Activated CD8-positive, alpha-beta memory T cell treated with anti-CD3 and anti-CD28 coated beads for 4 hours (primary cell): ENCODE data around the gene XRCC4.

Source experiments
- DNase-seq, 2 donors: peaks; one replicate each; pipeline ENCODE4 v3.0.0-alpha.2; 2020; ENCODE audit warnings: low read depth in 2 of 2

XRCC4 gene

DNA sequence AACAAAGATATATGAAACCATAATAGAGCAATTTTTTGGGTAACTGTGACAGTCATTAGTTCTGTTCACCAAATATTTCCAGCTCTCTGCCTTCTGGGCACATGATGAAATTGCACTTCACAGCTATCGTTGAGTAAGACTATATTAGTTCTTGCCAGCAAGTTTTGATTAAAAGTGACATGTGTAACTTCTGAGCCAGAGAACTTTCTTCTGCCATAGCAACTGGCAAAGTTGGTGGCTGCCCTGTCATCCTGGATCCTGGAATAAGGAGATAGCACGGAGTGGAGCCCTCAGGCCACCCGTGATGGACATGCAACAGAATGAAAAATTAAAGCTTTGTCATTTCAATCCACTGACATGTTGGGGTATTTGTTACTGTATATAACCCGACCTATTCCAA, 199.8 kb downstream of the XRCC4 start:
- DNase-seq = no peak

GRCh38 chr5:83277953-83278352, 200.6 kb downstream of the XRCC4 start:
- DNase-seq = no peak

GRCh38 chr5:83281176-83281575, 203.8 kb downstream of the XRCC4 start:
- no peak for DNase-seq

- no peak for DNase-seq
Measured at GRCh38 chr5:83281658-83282057, 204.3 kb downstream of the XRCC4 start.

DNA sequence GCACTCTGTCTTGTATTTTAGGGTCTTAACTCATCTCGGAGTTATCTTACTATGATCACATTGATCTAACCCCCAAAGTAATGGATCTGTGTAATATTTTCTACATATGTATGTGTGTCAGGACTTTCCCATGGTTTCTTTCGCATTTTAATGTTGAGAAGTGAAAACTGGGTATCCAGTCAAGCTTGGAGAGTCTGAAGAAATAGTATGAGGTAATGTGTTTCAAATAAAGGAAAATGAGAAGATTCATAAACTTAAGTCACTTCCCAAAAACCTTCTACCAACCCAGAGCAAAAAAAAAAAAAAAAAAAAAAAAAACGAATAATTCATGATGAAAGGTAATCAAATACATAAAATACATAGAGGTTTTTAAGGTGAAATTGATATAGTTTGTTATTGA, 206.4 kb downstream of the XRCC4 start:
- DNase-seq = no peak

DNA sequence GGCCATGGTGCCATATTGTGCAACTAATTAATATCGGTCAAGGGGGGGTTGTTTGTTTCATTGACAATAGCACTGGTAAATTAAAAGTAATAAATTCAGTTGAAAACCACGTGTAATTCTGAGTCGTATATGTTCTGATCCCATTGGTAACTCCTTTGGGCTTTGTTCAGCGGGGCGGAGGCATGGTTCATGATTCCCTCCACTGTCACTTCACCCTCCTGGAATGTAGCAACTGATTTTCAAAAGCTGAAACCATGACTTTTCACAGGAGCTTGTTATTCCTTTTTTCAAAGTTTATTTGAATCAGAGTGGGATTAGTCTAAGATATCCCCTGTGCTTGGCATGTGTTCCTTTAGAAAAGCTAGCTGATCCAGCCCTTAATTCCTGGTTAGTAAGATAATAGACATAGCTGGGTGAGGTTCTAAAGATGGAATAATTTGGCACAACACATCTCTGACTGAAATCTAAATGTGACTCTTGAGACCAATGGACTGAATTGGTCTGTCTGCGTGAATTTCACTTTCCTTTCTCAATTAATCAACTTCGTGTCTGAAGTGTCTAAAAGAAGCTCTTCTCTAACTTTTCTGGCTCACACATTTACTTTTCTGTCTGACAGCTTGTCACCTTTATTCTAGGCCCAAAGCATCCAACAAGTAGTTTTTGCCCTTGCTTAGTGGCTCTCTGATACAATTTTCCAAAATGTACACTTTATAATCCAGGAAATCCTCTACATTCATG, 208.5 kb downstream of the XRCC4 start:
- DNase-seq = no peak

DNA sequence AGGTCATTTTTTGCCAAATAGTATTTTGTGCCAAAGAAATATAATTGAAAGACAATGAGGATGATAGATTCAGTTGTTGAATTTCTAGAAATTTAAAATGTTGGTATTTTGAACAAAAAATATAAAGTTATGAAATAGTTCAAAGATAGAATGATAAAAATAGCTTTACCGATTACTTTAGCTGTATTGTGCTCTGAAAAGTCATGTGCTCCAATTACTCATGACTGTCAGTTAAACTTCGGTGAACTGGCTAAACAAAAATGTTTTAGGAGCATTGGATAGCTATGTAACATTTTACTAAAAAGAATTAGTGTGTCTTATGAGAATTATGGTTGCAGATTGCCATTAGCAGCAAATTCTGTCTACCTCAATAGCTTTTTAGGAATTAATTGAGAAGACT, 216.9 kb downstream of the XRCC4 start:
- DNase-seq = no peak

GRCh38 chr5:83299353-83299752, 222.0 kb downstream of the XRCC4 start:
- DNase-seq = no peak

DNA sequence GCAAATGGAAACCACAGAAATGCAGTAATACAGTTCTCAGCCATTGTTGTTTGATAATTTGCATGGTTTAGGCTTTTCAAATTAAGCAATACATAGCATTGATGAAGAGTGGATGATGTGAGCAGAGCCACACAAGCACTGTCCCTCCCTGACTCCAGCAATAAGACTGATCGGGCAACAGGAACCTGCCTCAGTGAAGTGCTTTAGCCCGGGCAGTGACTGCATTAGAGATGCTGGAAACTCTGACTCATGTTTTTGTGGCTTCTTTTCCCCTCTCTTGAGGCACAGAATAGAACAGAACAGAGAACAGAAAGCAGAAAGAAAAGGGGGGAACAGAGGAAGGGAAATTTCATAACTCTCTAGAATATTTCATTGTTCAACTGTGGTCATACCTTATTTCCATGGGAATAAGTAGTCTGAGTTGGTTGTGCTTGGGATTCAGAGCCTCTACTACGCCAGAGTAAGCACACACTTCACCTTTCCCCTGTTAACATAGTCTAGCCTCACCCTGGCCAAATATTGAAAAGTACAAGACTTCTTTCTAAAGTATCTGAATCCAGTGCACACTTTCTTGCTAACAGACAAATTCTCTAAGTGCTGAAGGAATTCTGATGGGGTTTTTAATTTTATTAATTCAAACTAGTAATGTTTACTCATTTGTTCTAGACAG, 229.4 kb downstream of the XRCC4 start:
- no peak for DNase-seq

DNA sequence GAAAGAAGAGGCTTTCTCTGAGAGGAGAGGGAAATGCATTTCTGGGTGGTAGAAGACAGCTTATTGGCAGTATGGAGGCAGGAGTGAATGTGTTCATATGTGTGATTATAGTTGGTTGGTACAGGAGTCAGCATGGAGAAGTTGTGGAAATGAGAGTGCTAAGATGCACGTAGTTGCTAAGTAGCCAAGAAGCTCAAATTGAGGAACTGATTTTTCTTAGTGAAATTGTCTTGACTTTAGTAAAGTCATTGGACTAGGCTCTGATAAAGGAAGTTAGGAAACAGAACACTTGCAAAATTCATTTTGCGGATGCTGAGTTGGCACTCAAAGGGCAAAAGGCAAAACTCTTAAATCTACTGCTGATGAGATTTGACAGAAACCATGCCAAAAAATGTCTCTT, 235.3 kb downstream of the XRCC4 start:
- DNase-seq = no peak

DNA sequence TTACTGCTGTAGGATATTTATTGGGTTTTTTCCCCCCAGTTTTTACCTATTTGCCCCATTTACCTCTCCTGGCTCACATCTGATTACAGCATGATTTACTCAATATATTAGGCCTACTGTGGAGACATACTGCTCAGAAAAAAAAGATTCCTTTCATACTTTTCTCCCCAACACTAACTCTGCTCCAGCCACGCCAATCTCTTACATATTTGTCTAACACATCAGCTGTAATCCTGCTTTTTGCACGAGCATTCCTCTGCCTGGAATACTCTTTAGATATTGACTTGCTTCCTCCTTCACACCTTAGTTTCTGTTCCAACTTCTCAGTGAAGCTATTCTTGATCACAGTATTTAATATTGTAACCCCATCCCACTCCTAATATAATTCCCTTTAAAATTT, 236.1 kb downstream of the XRCC4 start:
- DNase-seq = no peak

DNA sequence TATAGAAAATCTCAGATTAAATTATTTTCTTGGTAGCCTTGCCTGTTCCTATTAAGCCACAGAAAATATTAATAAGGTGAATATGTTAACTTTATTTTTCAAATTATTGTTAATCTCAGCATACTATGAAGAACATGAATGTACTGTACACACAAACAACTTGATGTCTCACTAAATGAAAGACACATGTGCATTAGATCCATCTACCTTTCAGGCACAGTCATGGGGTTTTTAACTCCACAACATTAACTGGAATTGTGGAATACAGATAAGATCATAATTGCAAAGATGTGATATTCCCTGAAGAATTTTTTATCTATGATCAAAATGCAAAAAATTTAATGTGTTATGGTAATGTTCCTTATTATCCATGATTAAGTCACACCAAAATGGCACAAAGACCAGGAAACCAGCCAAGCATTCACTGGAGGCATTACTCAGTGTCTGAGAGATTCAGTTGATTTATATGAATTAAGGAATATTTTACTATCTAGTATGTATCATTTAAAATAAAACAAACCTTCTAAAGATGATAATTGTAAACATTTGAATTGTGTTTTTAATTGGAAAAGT, 244.2 kb downstream of the XRCC4 start:
- no peak for DNase-seq

DNA sequence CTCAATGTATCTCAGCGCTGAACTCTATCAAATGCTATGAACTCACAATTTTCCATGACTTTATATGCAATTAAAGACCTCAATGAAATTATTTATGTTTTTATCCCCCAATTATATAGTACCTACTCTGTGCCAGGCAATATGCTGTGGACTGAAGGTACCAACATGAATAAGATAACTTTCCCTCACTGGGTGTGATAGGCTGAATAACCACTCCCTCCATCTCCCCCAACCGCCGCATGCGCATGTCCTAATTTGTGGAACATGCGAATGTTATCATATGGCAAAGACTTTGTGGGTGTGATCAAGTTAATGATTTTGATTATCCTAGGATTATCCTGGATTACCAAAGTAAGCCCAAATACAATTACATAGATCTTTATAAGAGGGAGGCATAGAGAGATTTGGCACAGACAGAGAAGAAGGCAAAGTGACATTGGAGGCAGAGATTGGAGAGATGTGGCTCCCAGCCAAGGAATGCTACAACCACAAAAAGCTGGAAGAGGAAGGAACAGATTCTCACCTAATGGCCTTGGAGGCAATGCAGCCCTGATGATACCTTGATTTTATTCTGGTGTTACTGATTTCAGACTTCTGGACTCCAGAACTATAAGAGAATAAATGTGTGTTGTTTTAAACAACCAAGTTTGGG, 245.1 kb downstream of the XRCC4 start:
- DNase-seq = no peak

DNA sequence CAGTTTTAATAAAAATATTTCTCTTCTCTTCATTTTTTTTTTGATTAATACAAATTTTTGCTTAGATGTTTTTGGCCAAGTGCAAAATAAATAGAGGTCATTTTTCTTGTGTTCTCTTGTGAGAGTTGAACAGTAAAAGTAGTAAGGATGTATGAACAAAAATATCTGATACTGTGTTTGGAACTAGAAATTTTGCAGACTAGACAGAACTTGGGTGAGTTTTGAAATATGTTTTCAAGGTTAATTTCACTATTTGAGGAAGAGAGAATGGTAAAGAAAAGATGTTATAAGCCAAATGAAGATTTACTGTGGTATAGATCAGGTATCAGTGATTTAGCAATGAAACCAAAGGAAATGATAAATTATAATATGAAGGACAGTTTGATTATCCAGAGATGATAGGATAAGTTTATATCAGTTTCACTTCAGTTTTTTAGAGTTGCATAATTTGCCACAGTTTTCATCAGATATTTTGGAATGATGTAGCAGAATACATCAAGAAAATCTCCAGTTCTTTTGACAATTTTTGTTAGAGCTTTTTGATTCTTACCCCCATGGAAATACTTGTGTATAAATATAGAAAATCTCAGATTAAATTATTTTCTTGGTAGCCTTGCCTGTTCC, 246.3 kb downstream of the XRCC4 start:
- DNase-seq = no peak

DNA sequence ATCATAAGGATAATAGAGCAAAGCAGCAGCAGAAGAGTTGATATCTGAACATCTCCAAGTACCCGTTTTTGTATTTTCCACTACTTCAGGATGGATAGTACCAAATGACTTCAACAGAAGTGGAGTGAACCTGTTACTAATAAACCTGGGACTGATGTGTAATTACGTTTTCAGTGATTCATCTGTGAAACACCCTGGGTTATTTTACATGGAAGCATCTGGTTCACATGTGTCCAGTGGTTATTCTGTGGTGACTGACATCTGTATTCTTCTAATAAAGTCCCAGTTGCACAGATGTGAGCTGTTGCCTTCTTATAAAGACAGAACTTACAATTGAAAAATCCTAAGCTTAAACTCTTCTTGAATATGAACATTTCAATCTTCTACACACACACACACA, 254.5 kb downstream of the XRCC4 start:
- DNase-seq = no peak

DNA sequence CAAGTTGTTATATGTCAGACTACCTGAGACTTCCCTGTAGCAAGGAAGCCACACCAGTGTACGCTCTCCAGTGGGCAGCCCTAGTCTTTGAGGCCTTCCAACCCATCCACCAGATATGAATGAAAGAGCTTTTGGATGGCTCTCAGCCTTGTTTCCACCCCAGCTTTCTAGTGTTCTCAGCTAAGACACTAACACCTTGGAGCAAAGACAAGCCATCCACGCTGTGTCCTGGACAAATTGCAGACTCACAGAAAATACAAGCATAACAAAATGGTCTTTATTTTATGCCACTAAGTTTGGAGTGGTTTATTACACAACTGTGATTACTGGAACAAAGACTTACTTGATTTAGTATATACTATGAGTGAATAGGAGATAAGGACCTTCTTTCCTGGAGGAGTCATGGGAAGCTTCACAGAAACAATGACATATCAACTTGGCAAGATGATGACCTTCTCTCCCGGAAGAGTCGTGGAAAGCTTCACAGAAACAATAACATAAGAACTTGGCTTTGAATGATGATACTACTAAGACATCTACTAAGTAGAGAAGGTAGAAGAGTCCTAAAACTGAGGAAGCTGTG, 260.2 kb downstream of the XRCC4 start:
- no peak for DNase-seq

DNA sequence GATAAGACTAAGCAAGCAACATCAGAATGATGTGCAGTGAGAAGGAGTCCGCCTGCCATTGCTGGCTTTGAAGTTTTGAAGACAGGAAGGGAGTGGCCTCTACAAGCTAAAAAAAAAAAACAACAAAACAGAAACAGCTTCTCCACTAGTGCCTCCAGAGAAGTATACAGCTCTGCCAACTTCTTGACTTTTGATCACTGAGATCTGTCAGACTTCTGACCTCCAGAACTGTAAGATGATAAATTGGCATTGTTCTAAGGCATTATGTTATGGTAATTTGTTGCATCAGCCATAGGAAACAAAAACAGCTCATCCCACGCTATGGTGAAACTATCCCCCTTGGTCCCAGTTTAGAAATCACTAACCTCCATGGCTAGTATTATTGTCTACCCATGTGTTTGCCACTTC, 263.2 kb downstream of the XRCC4 start:
- no peak for DNase-seq

DNA sequence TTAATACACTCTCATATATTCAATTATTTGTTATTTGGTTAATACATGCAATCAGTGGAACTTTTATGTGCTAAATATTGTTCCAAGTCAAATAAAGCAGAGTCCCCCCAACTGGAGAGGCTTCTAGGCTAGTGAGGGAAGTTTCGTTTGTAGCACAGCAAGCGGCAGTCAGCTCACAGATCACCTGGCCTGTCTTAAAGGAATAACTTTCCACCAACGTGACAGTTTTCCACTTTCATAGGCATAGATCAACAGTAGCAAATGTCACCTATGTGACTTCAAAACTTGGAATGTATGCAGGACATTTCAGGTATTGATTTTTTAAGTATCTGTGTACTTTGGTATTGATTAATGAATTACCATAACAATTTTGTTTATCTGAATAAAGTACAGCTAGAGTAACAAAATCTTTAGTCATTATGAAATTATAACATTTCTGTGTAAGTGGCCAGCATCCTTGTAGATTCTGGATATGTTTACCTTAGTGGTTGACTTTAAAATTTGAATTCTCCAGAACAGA, 264.5 kb downstream of the XRCC4 start:
- DNase-seq = no peak

GRCh38 chr5:83342465-83342864, 265.1 kb downstream of the XRCC4 start:
- DNase-seq = no peak

DNA sequence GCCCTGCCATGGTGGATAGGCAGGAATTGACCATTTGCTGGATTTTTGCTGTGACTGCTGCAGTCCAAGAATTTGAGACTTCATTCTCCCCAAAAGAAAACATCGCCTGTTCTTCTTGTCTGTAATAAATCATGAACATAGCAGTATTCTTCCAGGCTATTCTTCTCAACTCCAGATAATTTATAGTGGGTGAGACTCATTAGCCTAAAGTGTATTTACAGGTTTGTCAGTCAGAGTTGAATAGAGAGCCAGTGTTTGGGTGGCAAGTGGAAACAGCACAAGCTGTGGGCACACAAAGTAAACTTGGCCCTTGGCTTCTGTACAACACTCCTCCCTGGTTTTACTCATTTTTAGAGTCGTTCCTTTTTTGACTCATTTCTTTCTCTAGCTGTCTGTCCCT, 266.0 kb downstream of the XRCC4 start:
- no peak for DNase-seq

GRCh38 chr5:83345423-83345822, 268.1 kb downstream of the XRCC4 start:
- no peak for DNase-seq

DNA sequence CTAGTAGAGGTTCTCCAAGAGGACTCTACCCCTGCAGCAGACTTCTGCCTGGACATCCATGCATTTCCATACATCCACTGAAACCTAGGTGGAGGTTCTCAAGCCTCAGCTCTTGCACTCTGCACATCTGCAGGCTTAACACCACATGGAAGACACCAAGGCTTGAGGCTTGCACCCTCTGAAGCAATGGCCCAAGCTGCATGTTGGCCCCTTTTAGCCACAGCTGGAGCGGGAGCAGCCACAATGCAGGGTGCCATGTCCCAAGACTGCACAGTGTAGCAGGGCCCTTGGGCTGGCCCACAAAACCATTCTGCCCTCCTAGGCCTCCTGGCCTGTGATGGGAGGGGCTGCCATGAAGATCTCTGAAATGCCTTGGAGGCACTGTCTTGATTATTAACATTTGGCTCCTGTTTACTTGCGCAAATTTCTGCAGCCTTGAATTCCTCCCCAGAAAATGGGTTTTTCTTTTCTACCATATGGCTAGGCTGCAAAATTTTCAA, 271.0 kb downstream of the XRCC4 start:
- DNase-seq = no peak
